GM23248 (cell line): Measurements from ENCODE around the gene PLAAT2. TPM values are rescaled to one million over a fixed set of nuclear protein-coding genes. Genes with fewer than 3 reads are reported as not detected.

Source experiments
- DNase-seq: peaks from one replicate; pipeline ENCODE4 v3.0.0-alpha.2; 2015
- H2AFZ ChIP-seq: fragments of 200-600 bp; sonication (generic); 2 replicates; pipeline ENCODE4 v1.6.1; 2016; ENCODE audit warnings: antibody characterized with exemption
- H3F3A ChIP-seq: fragments of 200-600 bp; sonication (generic); 2 replicates; pipeline ENCODE4 v1.6.1; 2016; ENCODE audit warnings: mild to moderate bottlenecking, antibody characterized with exemption, mixed run types; ENCODE audit not compliant: insufficient read depth
- H3K27ac ChIP-seq: fragments of 200-600 bp; sonication (generic); 2 replicates; pipeline ENCODE4 v1.5.1; 2016; ENCODE audit warnings: mild to moderate bottlenecking
- H3K27me3 ChIP-seq: fragments of 200-600 bp; sonication (generic); replicated peaks from 2 replicates; pipeline ENCODE4 v1.6.1; 2016; ENCODE audit warnings: mild to moderate bottlenecking; ENCODE audit not compliant: insufficient read depth
- H3K36me3 ChIP-seq: fragments of 200-600 bp; sonication (generic); 2 replicates; pipeline ENCODE4 v1.6.1; 2016; ENCODE audit warnings: low read depth, mild to moderate bottlenecking
- H3K4me1 ChIP-seq: fragments of 200-600 bp; sonication (generic); 2 replicates; pipeline ENCODE4 v1.6.1; 2016; ENCODE audit warnings: mild to moderate bottlenecking; ENCODE audit not compliant: insufficient read depth
- H3K4me2 ChIP-seq: fragments of 200-600 bp; sonication (generic); one replicate; pipeline ENCODE4 v1.6.1; 2016; ENCODE audit warnings: mild to moderate bottlenecking; ENCODE audit not compliant: unreplicated experiment
- H3K4me3 ChIP-seq: fragments of 200-600 bp; sonication (generic); 2 replicates; pipeline ENCODE4 v1.5.1; 2016; ENCODE audit warnings: mild to moderate bottlenecking
- H3K79me2 ChIP-seq: fragments of 200-600 bp; sonication (generic); 2 replicates; pipeline ENCODE4 v1.6.1; 2016; ENCODE audit warnings: mild to moderate bottlenecking; ENCODE audit not compliant: insufficient read depth
- H3K9ac ChIP-seq: fragments of 200-600 bp; sonication (generic); 2 replicates; pipeline ENCODE4 v1.6.1; 2016; ENCODE audit warnings: mild to moderate bottlenecking
- H3K9me2 ChIP-seq: fragments of 200-600 bp; sonication (generic); 2 replicates; pipeline ENCODE4 v1.6.1; 2016; ENCODE audit warnings: mixed run types, mild to moderate bottlenecking, moderate library complexity; ENCODE audit not compliant: insufficient read depth
- H3K9me3 ChIP-seq: fragments of 200-600 bp; sonication (generic); one replicate; pipeline ENCODE4 v1.6.1; 2017; ENCODE audit warnings: low read depth
- H4K20me1 ChIP-seq: fragments of 200-600 bp; sonication (generic); 2 replicates; pipeline ENCODE4 v1.6.0; 2016; ENCODE audit not compliant: insufficient read depth
- EZH2 ChIP-seq: fragments of 200-600 bp; sonication (generic); IDR thresholded peaks from 2 replicates; pipeline ENCODE4 v1.6.1; 2018; ENCODE audit warnings: antibody characterized with exemption, mild to moderate bottlenecking; ENCODE audit not compliant: insufficient read depth, poor library complexity, severe bottlenecking
- EZH2phosphoT487 ChIP-seq: fragments of 200-600 bp; sonication (generic); IDR thresholded peaks from 2 replicates; pipeline ENCODE4 v1.6.1; 2018; ENCODE audit warnings: antibody characterized with exemption, moderate library complexity, mild to moderate bottlenecking, low read depth; ENCODE audit not compliant: insufficient read depth
- WGBS, 2 experiments: methylation state at CpG; one replicate each; pipeline ENCODE4 v1.1.6; 2015 to 2017; ENCODE audit warnings: low lambda C conversion rate in 2 of 2, low coverage in 1 of 2; ENCODE audit errors: missing lambda C conversion rate in 2 of 2; 5-methylcytosine and 5-hydroxymethylcytosine counted together
- in situ Hi-C: fragments of 300-500 bp; cut with MboI; formaldehyde crosslinking; loops from 2 replicates; pipeline ENCODE4 v1.15.0; 2020
- polyA plus RNA-seq: library from polyadenylated mRNA; unstranded; fragments of >200 nt; fragmentation: Nextera tagmentation; extraction: Ambion mirVana; gene quantifications from 2 replicates; pipeline ENCODE4 v1.2.1, GENCODE V29; 2016
- total RNA-seq: library from RNA; depleted of rRNA; stranded (reverse); fragments of >200 nt; shearing (Covaris generic); gene quantifications from 2 replicates; pipeline ENCODE4 v1.2.3, GENCODE V29; 2014

Gene PLAAT2
- total and polyA plus RNA-seq, 2 experiments from 2014 or later: not detected

DNA sequence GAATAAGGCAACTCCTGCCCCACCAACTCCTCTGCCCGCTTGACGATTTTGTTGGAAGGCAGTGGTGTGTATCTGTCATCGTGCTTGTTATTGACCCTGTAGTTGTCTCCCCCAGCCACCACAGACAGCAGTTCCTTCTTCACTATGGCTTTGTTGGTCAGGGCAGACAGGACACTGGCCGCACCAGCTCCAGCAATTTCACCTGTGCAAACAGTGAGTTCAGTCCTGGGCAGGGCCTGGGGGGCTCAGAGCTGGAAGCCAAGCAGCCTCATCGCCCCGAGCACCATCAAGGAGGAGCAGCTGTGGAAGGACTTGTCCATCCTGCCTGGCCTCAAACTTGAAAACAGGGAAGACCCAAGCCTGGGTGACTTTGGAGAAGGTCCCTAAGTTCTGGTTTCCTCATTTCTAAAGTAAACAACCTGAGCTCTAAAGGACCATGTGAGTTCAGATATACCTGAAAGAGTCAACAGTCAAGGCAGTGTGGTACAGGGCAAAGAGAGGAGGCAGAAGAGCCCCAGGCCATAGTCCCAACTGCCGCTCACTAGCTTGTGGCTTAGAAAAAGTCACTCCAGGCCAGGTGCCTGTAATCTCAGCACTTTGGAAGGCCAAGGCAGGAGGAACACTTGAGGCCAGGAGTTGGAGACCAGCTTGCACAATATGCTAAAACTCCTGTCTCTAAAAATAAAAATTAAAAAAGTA, 4.6 kb downstream of the PLAAT2 start:
- H3K4me2 ChIP-seq: no peak overlapping the region
- no peaks in the 10 kb centered on the region for H3K79me2 ChIP-seq
- H2AFZ ChIP-seq: no peak overlapping the region
- H3K4me3 ChIP-seq: no peak overlapping the region
- no peaks in the 10 kb centered on the region for H3K36me3 ChIP-seq
- in situ Hi-C loops: no loop called here
- DNase-seq: no peak
- no peaks in the 10 kb centered on the region for H3F3A ChIP-seq
- TF ChIP-seq EZH2 (no peak), EZH2phosphoT487 (no peak)
- H3K9me3 ChIP-seq: no peaks in the 10 kb centered on the region
- H3K4me1 ChIP-seq: peaks cover 5% of the 10 kb centered on the region; the same call in 1 of the 2 replicates
- H4K20me1 ChIP-seq: no peaks in the 10 kb centered on the region
- peaks cover 5% of the 10 kb centered on the region; the same call in 1 of the 2 replicates for H3K27me3 ChIP-seq
- WGBS, 2 experiments: 75 to 76% methylated on average over 7 of the region's 7 CpGs
- H3K9me2 ChIP-seq: no peaks in the 10 kb centered on the region
- no peak overlapping the region for H3K9ac ChIP-seq
- H3K27ac ChIP-seq: no peak overlapping the region

- DNase-seq: no peak
- H3K36me3 ChIP-seq: no peaks in the 10 kb centered on the region
- in situ Hi-C loops: no loop called here
- H3K9me3 ChIP-seq: no peaks in the 10 kb centered on the region
- no peaks in the 10 kb centered on the region for H3K79me2 ChIP-seq
- peaks cover 5% of the 10 kb centered on the region; the same call in 1 of the 2 replicates for H3K27me3 ChIP-seq
- H3K9ac ChIP-seq: no peak overlapping the region
- no peak overlapping the region for H3K27ac ChIP-seq
- TF ChIP-seq EZH2 (no peak), EZH2phosphoT487 (no peak)
- no peak overlapping the region for H3K4me2 ChIP-seq
- WGBS, 2 experiments: 22 to 25% methylated on average over 7 of the region's 7 CpGs
- H4K20me1 ChIP-seq: no peaks in the 10 kb centered on the region
- no peak overlapping the region for H2AFZ ChIP-seq
- no peaks in the 10 kb centered on the region for H3K9me2 ChIP-seq
- H3F3A ChIP-seq: no peaks in the 10 kb centered on the region
- H3K4me1 ChIP-seq: peaks cover 5% of the 10 kb centered on the region; the same call in 1 of the 2 replicates
- no peak overlapping the region for H3K4me3 ChIP-seq
Observed at GRCh38 chr11:63557570-63557969, 5.6 kb downstream of the PLAAT2 start.

DNA sequence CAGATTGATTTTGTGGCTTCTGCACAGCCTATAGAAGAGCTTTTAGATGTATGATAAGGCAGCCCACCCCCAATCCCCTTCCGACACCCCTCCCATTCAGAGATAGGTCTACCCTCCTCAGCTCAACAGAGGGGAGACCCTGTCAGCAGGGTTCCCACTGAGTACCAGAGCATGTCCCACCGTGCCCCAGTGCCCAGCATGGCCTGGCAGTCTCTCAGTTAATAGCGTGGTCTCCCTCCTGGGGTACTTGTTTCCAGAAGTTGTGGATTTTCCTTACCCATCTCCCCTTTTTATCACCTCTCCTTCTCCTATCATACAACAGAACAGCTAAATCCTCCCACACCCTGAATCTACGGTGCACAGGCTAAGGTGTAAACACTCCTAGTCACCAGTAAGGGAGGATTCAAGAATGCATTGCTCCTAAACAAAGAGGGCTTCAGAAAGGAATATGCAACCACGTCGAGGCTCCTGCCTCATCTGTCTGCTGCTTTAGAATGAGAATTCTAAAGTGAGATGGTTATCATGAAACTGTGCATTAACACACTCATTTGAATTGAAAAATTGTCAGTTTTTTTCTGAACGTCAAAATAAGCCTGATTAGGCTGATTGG, 6.7 kb downstream of the PLAAT2 start:
- Histone ChIP-seq H3K9me3 (no peaks in the 10 kb centered on the region), H3K36me3 (no peaks in the 10 kb centered on the region), H4K20me1 (no peaks in the 10 kb centered on the region), H3K9me2 (no peaks in the 10 kb centered on the region), H3K9ac (no peak overlapping the region), H2AFZ (no peak overlapping the region), H3K4me2 (no peak overlapping the region), H3K4me1 (peaks cover 5% of the 10 kb centered on the region; the same call in 1 of the 2 replicates), H3K27ac (no peak overlapping the region), H3K4me3 (no peak overlapping the region), H3F3A (no peaks in the 10 kb centered on the region), H3K27me3 (no peaks in the 10 kb centered on the region; the same call in 1 of the 2 replicates), H3K79me2 (no peaks in the 10 kb centered on the region)
- in situ Hi-C loops: no loop called here
- TF ChIP-seq EZH2: no peak
- TF ChIP-seq EZH2phosphoT487: no peak
- WGBS, 2 experiments: 64 to 65% methylated on average over 7 of the region's 7 CpGs
- DNase-seq: no peak

DNA sequence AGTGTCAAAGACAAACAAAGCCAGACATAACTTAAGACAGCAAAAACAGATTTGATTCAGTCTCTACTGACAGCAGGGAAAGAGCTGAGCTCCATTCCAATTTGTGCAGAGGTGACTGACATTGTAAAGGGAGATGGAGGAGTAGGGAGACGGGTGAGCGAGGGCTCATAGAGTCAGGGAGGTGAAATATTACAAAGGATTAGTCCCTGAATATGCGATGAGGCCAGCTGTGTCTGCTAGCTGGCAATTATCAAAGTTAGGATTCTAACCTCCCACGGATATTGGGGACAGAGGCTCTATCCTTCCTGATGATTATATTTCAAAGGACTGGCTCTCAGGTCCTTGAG, 8.3 kb downstream of the PLAAT2 start:
- Histone ChIP-seq H3K36me3 (no peaks in the 10 kb centered on the region), H3K9ac (no peak overlapping the region), H4K20me1 (no peaks in the 10 kb centered on the region), H3K79me2 (no peaks in the 10 kb centered on the region), H2AFZ (no peak overlapping the region), H3K9me3 (no peaks in the 10 kb centered on the region), H3K27me3 (no peaks in the 10 kb centered on the region; the same call in 1 of the 2 replicates), H3K4me3 (no peak overlapping the region), H3K27ac (no peak overlapping the region), H3K4me1 (no peaks in the 10 kb centered on the region), H3F3A (no peaks in the 10 kb centered on the region), H3K9me2 (no peaks in the 10 kb centered on the region), H3K4me2 (no peak overlapping the region)
- no peak for TF ChIP-seq EZH2
- no peak for TF ChIP-seq EZH2phosphoT487
- no peak for DNase-seq
- 49 to 51% methylated on average over 4 of the region's 4 CpGs for WGBS, 2 experiments
- in situ Hi-C loops: no loop called here
